HG02759 (cell line): ENCODE results near the gene PHF24.
"Not testable (repeated sequence)": the region's sequence is repeated elsewhere in the genome, so short reads cannot be mapped to it uniquely, and the experiment has no call there.

ENCODE experiments used
- ATAC-seq: cut with Tn5 transposase; IDR thresholded peaks from one replicate; pipeline ENCODE4 v1.9.1; 2021; ENCODE audit warnings: mild to moderate bottlenecking, moderate library complexity; ENCODE audit not compliant: unreplicated experiment

The PHF24 gene

GRCh38 chr9:34996181-34996904 is 38.3 kb downstream of the PHF24 start:
- ATAC-seq, result no peak

- no peak for ATAC-seq
These were observed 38.8 kb downstream of the PHF24 start for GRCh38 chr9:34996905-34997279.

- no peak for ATAC-seq
These were observed 39.3 kb downstream of the PHF24 start for GRCh38 chr9:34997379-34997781.

GRCh38 chr9:34998266-34998665 is 40.2 kb downstream of the PHF24 start:
- no peak for ATAC-seq

GRCh38 chr9:34999576-34999975 is 41.5 kb downstream of the PHF24 start:
- ATAC-seq, result no peak

GRCh38 chr9:35000535-35001284 is 42.6 kb downstream of the PHF24 start:
- no peak for ATAC-seq

GRCh38 chr9:35001285-35001677 is 43.2 kb downstream of the PHF24 start:
- ATAC-seq, result no peak

GRCh38 chr9:35001803-35002502 is 43.9 kb downstream of the PHF24 start:
- ATAC-seq, result no peak

- ATAC-seq, result no peak
These were observed 44.5 kb downstream of the PHF24 start for GRCh38 chr9:35002623-35003022.

- not testable (repeated sequence) for ATAC-seq
These were observed 46.2 kb downstream of the PHF24 start for GRCh38 chr9:35004299-35004698.

GRCh38 chr9:35010351-35010958 is 52.4 kb downstream of the PHF24 start:
- no peak for ATAC-seq

- no peak for ATAC-seq
These were observed 56.4 kb downstream of the PHF24 start for GRCh38 chr9:35014517-35014916.

GRCh38 chr9:35023443-35023842 is 65.4 kb downstream of the PHF24 start:
- not testable (repeated sequence) for ATAC-seq

GRCh38 chr9:35026671-35027070 is 68.6 kb downstream of the PHF24 start:
- ATAC-seq, result no peak

GRCh38 chr9:35027374-35027773 is 69.3 kb downstream of the PHF24 start:
- ATAC-seq, result no peak

- ATAC-seq, result no peak
These were observed 69.8 kb downstream of the PHF24 start for GRCh38 chr9:35027860-35028259.

GRCh38 chr9:35028341-35028740 is 70.3 kb downstream of the PHF24 start:
- no peak for ATAC-seq

GRCh38 chr9:35029241-35029640 is 71.2 kb downstream of the PHF24 start:
- no peak for ATAC-seq

GRCh38 chr9:35029852-35030251 is 71.8 kb downstream of the PHF24 start:
- ATAC-seq, result no peak
